Prostate gland (tissue), 2 donors: Measurements from ENCODE around the gene DYNC1LI2. TPM values are rescaled to one million over a fixed set of nuclear protein-coding genes. Genes with fewer than 3 reads are reported as not detected.

Experiments used
- DNase-seq: peaks from one replicate; pipeline ENCODE4 v3.0.0-alpha.2; 2019; ENCODE audit warnings: low spot score
- H3K27ac ChIP-seq, 2 donors: fragments of 200-600 bp; sonication (generic); 2 replicates each; pipeline ENCODE4 v1.5.1; 2017 to 2019
- H3K27me3 ChIP-seq: fragments of 200-600 bp; sonication (generic); replicated peaks from 2 replicates; pipeline ENCODE4 v1.5.1; 2019; ENCODE audit not compliant: insufficient read depth
- H3K36me3 ChIP-seq, 2 donors: fragments of 200-600 bp; sonication (generic); 1 replicate in 1 of 2; 2 replicates in 1 of 2; pipeline versions ENCODE4 v1.5.1 to v1.8.1; 2017 to 2019
- H3K4me1 ChIP-seq: fragments of 200-600 bp; sonication (generic); replicated peaks from 2 replicates; pipeline ENCODE4 v1.5.1; 2019
- H3K4me3 ChIP-seq, 2 donors: fragments of 200-600 bp; sonication (generic); 2 replicates each; pipeline ENCODE4 v1.5.1; 2017 to 2019
- H3K9me3 ChIP-seq: fragments of 200-600 bp; sonication (generic); 2 replicates; pipeline ENCODE4 v1.5.1; 2017
- CTCF ChIP-seq, 4 experiments: fragments of 200-600 bp in 2 of 4; fragments of 450-650 bp in 2 of 4; sonication (generic) in 2 of 4; IDR thresholded peaks; 1 replicate in 3 of 4; 2 replicates in 1 of 4; pipeline ENCODE4 v1.5.1; 2016 to 2019; ENCODE audit warnings: antibody characterized with exemption in 4 of 4, mild to moderate bottlenecking in 2 of 4, moderate library complexity in 2 of 4
- POLR2A ChIP-seq: fragments of 450-650 bp; IDR thresholded peaks from one replicate; pipeline ENCODE4 v1.6.1; 2016; ENCODE audit warnings: antibody characterized with exemption, mild to moderate bottlenecking
- POLR2AphosphoS5 ChIP-seq: sonication (generic); formaldehyde crosslinking; IDR thresholded peaks from one replicate; pipeline ENCODE4 v1.6.1; 2017; ENCODE audit warnings: antibody characterized with exemption
- WGBS: methylation state at CpG from one replicate; pipeline ENCODE4 v1.1.5; 2018; 5-methylcytosine and 5-hydroxymethylcytosine counted together
- intact Hi-C: fragments of 100-400 bp; cut with DNase I; formaldehyde crosslinking; loops from one replicate; pipeline ENCODE4 v1.14.2; 2022
- total RNA-seq, 2 donors: library from RNA; depleted of rRNA; stranded (reverse); fragments of >200 nt; gene quantifications; one replicate each; pipeline ENCODE4 v1.1.0, GENCODE V29; 2016

Gene DYNC1LI2
- total RNA-seq, 2 donors from 2014 or later = 98.1 to 149 TPM

- no peak for DNase-seq
- Histone ChIP-seq H3K4me3 (no peak overlapping the region), H3K27ac (no peak overlapping the region), H3K27me3 (no peaks in the 10 kb centered on the region), H3K36me3 (no peaks in the 10 kb centered on the region), H3K4me1 (no peaks in the 10 kb centered on the region), H3K9me3 (no peaks in the 10 kb centered on the region)
- no peak for TF ChIP-seq POLR2AphosphoS5
- TF ChIP-seq CTCF (IDR thresholded peaks at IDR 0.05) = no peak
- no peak for TF ChIP-seq POLR2A
- intact Hi-C loops = no loop called here
Measured at GRCh38 chr16:66711581-66711980, 39.8 kb downstream of the DYNC1LI2 start.

DNA sequence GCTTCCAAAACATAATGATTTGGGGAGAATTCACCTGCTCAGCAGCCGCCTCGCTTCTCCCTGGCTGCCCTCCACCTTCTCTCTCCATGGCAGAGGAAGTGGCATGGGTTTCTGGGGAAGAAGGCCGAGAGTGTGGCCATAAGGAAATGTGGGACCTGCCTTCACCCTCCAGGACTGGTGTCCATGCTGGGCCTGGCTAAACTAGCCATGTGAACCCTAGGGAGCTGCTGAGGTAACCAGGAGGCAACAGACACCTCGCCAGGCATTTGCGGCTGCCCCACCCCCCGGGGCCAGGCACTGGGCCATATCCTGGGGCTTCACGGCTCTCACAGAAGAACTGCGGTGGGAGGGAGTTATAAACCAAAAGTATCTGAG is 44.9 kb downstream of the DYNC1LI2 start:
- Histone ChIP-seq H3K4me1 (peaks cover 7% of the 10 kb centered on the region), H3K27me3 (no peaks in the 10 kb centered on the region), H3K27ac (peak overlapping the region; percentile 42 to 43), H3K9me3 (no peaks in the 10 kb centered on the region), H3K4me3 (no peak overlapping the region), H3K36me3 (no peaks in the 10 kb centered on the region)
- intact Hi-C loops = no loop called here
- TF ChIP-seq POLR2A = no peak
- no peak for TF ChIP-seq CTCF (IDR thresholded peaks at IDR 0.05)
- TF ChIP-seq POLR2AphosphoS5 = no peak
- 38% methylated on average over 8 of the region's 8 CpGs for WGBS
- no peak for DNase-seq

GRCh38 chr16:66705790-66706505 is 45.5 kb downstream of the DYNC1LI2 start:
- Histone ChIP-seq H3K4me1 (peaks cover 7% of the 10 kb centered on the region), H3K27me3 (no peaks in the 10 kb centered on the region), H3K36me3 (no peaks in the 10 kb centered on the region), H3K27ac (peak overlapping the region; percentile 42 to 43), H3K4me3 (no peak overlapping the region), H3K9me3 (no peaks in the 10 kb centered on the region)
- TF ChIP-seq CTCF (IDR thresholded peaks at IDR 0.05) (no peak), POLR2AphosphoS5 (no peak)
- DNase-seq = peak; percentile 57
- intact Hi-C loops = no loop called here
- WGBS = 51% methylated on average over 11 of the region's 11 CpGs

DNA sequence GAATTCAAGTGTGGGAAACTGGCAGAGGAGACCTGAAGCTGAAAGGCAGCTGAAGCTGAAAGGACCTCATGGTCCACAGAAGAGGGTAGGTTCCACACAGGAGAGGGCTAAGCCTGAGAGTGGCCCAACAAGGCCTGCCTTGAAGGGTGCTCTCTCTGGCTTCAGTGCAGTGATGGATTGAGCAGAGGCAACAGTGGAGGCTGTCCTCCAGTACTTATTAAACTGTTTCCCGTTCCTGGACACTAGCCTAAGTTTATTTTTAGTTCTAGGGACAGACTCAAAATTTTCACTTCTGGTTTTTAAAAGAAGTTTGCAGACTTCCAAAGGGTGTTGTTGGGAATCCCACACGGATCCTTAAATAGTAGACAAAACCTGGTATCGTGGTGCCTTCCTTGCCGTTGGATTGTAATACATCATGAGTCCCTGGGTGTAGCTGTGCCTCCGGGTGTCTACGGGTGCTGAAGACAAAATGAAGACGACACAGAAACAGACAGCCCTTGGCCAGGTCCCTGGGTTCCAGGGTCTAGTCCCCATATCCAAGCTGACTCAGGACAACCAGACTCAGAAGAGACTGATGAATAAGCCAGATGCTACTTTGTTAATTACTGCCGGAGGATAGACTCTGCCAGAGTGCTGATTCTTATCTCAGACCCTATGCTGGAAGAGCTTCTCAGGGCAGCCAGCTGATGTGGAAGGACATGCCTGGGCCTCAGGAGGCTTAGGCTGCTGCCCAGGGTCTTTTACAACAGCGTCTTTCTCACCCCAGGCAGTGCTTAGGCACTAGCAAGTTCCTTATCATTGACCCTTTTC is 47.8 kb downstream of the DYNC1LI2 start:
- Histone ChIP-seq H3K9me3 (no peaks in the 10 kb centered on the region), H3K27me3 (no peaks in the 10 kb centered on the region), H3K4me1 (peaks cover 7% of the 10 kb centered on the region), H3K36me3 (no peaks in the 10 kb centered on the region), H3K4me3 (no peak overlapping the region), H3K27ac (peak overlapping the region in 1 of 2 donors; percentile 45)
- intact Hi-C loops = no loop called here
- WGBS = 50% methylated on average over 9 of the region's 9 CpGs
- no peak for TF ChIP-seq POLR2AphosphoS5
- no peak for TF ChIP-seq POLR2A
- no peak for TF ChIP-seq CTCF (IDR thresholded peaks at IDR 0.05)
- no peak for DNase-seq

DNA sequence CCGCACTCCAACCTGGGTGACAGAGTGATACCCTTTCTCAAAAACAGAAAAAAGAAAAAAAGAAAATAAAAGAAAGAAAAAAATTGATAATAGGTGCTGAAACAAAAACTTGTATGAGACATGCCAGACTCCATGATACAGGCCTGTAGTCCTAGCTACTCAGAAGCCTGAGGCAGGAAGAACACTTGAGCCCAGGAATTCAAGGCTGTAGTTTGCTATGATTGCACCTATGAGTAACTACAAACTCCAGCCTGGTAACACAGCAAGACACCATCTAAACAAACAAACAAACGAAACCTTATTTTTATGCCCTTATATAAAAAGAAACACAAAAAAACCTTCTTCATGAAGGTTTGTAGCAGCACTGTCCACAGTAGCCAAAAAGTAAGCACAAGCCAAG is 49.9 kb downstream of the DYNC1LI2 start:
- H3K27ac ChIP-seq = no peak overlapping the region
- no peak for DNase-seq
- 91% methylated on average over 2 of the region's 2 CpGs for WGBS
- no peaks in the 10 kb centered on the region for H3K9me3 ChIP-seq
- no peak for TF ChIP-seq POLR2AphosphoS5
- TF ChIP-seq POLR2A = no peak
- no peak for TF ChIP-seq CTCF (IDR thresholded peaks at IDR 0.05)
- intact Hi-C loops = no loop called here
- H3K27me3 ChIP-seq = no peaks in the 10 kb centered on the region
- H3K4me3 ChIP-seq = no peak overlapping the region
- H3K36me3 ChIP-seq = no peaks in the 10 kb centered on the region
- H3K4me1 ChIP-seq = peaks cover 7% of the 10 kb centered on the region
